GM19025 (cell line): Measurements from ENCODE around the gene FOLR3.
"Not testable (repeated sequence)": the region's sequence is repeated elsewhere in the genome, so short reads cannot be mapped to it uniquely, and the experiment has no call there.

ENCODE experiments used
- ATAC-seq: cut with Tn5 transposase; IDR thresholded peaks from one replicate; pipeline ENCODE4 v1.9.1; 2021; ENCODE audit warnings: mild to moderate bottlenecking, low read depth, moderate library complexity; ENCODE audit not compliant: unreplicated experiment

FOLR3 gene

GRCh38 chr11:72135473-72135872, at the start of gene FOLR3:
FOLR3 (plus strand) TSS chr11:72135725; CDS start chr11:72135953, 228 bp downstream.
- ATAC-seq, result not testable (repeated sequence)

GRCh38 chr11:72088076-72088808, 47.3 kb upstream of the FOLR3 start:
- no peak for ATAC-seq

DNA sequence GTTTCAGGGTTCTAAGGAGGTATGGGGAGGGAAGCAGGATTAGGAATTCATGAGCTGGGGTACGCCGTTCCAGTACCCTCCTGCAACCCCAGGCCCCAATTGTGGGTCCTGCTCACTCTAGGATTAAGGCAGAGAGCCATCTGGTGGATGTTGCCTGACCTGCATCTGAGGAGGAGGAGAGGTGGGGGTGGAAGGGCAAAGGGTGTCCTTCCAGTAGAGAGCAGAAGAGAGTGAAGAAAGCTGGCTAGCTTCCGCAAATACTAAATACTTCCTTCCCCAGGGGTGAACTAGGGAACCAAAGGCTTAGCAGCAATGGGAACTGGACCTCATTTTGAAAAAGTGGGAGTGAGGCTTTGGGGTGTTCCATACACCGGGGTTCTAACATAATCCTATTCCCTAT, 44.2 kb upstream of the FOLR3 start:
- ATAC-seq, result no peak

GRCh38 chr11:72098741-72099140, 36.8 kb upstream of the FOLR3 start:
- no peak for ATAC-seq

- ATAC-seq, result no peak
Measured at GRCh38 chr11:72100009-72100408, 35.5 kb upstream of the FOLR3 start.

DNA sequence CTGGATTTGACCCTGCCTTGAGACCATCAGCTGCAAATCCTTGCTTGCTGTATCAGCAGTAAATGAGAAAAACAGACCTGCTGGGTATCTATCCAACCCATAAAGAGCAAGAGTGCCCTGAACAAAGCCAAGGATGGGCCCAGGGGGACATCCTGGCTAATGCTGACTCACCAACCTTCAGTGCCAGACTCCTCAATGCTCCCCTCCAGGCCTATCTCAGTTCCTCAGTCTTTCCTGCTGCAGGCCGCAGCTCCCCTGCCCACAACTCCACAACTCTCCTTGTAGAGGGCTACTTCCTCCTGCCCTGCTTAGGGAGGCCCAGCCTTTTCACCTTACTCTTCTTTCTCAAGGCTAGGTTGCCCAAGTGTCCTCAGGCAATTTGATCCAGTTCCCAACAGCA, 35.1 kb upstream of the FOLR3 start:
- no peak for ATAC-seq

GRCh38 chr11:72102162-72102561, 33.4 kb upstream of the FOLR3 start:
- no peak for ATAC-seq

GRCh38 chr11:72102631-72102945, 32.9 kb upstream of the FOLR3 start:
- ATAC-seq, result no peak

GRCh38 chr11:72102946-72103753, 32.4 kb upstream of the FOLR3 start, which contains the start of gene LAMTOR1:
LAMTOR1 (minus strand) TSS chr11:72103297; CDS start chr11:72103224, 73 bp downstream.
- peak; percentile 96 for ATAC-seq

- ATAC-seq, result no peak
Measured at GRCh38 chr11:72103754-72104167, 31.8 kb upstream of the FOLR3 start.

- ATAC-seq, result no peak
Measured at GRCh38 chr11:72105888-72106287, 29.6 kb upstream of the FOLR3 start, which contains the start of gene TOMT. TOMT (plus strand) TSS chr11:72105924; CDS start chr11:72105952, 28 bp downstream.

DNA sequence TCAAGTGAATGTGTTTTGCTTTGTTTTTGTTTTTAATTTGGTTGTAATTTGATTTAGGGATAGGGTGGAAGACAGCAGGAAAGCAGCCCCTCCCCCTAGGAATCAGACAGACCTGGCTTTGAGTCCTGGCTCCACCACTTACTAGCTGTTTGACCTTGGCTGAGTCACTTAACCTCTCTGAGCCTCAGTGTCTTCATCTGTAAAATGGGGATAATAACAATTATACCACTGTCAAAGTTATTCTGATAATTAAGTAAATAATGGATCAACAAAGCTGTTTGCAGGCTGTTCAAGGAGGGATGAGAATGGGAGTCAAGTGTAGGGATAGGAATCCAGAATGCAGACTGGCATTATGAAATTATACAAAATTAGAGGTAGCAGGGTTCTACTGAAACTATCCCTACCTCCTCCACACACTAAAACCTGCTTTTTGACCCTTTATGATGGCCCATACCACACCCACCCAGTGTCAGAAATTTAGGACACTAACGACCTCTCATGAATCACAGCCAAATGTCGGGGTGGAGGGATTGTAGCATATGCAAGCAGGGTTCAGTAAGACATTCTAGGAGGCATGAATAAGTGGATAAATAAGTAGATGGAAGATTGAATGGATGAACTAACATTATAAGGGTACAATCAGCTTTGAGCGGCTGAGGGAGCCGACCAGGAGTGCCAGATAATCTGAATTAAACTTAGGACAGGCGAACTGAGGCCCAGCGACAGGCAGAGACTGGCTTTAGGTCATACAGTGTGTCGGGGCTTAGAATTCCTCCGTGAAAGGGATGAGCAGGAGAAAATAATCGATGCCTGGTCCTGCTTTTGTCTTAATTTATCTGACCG, 24.0 kb upstream of the FOLR3 start:
- no peak for ATAC-seq

DNA sequence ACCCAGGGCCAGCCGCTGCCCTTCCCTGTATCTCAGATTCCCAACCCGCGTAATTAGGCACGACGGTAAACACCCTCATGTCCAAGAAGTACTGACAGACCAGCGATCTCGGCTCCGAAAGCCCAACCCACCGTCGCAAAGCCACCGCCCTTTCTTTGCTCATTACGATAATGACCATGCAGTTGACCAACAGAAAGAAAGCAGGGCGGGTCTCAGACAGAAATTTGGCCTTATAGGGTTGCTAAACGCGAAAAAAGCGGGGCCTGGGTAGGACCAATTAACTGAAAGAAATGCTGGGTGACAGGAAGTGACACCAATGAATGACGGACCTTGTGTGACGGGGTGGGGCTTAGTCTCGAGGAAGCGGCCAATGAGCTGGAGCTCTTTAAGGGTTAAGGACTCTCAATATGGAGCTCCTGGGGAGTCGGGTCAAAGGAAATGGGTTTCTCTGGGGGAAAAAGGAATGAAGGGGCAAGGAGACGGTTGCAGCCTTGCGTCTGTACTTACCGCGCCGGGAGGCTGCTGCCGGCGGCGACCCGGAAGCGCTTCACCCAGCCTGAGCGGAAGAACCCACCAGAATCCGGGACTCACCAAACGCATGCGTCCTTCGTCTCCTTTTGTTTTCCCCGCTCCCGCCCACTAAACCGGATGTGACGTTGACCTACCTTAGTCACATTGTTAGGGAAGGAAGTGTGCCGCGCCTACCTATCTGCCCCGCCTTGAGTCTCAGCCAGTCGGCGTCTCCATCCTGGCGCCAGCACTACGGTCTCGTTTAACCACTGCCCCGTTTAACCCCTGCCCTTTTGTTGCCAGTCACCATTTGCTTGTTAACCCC, 23.2 kb upstream of the FOLR3 start, which contains the start of gene ANAPC15:
Gene ANAPC15 (minus strand): TSS at position 553 of the 835 bp plus-strand sequence. CDS start 1,419 bp downstream, outside the sequence.
- peak; percentile 85 for ATAC-seq

GRCh38 chr11:72112978-72113808, 22.3 kb upstream of the FOLR3 start:
- no peak for ATAC-seq

DNA sequence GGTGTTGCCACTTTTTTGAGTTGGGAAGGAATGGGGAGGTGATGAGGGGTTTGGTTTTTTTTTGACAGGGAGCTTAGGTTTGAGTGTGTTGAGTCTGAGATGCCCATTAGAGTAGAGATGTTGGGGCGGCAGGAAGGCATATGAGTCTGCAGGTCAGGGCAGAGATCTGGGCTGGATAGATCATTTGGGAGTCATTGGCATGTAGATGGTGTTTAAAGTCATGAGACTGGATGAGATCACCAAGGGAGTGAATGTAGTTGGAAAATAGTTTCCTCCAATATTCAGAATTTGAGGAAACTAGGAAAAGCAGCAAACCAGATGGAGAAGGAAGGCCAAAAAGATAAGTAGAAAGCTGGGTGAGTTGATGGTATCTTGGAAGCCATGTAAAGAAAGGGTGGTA, 21.0 kb upstream of the FOLR3 start:
- ATAC-seq, result no peak

GRCh38 chr11:72116019-72116755, 19.3 kb upstream of the FOLR3 start:
- no peak for ATAC-seq

DNA sequence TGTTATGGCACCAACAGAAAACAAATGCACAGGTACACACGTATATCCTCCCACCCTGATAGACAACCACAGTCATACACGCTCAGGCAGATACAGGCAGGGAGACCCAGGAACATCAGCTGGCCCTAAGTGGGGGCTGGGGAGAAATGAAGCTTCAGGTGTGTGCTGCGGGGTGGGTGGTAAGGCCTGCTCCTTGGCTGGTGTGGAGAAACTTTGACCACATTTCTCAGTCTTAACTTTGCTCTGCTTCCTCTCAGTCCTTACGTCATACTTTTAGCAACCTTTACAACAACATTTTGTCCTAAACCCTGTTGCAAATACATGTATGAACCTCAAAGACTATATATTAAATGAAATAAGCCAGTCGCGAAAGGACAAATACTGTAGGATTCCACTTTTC, 16.3 kb upstream of the FOLR3 start:
- no peak for ATAC-seq

DNA sequence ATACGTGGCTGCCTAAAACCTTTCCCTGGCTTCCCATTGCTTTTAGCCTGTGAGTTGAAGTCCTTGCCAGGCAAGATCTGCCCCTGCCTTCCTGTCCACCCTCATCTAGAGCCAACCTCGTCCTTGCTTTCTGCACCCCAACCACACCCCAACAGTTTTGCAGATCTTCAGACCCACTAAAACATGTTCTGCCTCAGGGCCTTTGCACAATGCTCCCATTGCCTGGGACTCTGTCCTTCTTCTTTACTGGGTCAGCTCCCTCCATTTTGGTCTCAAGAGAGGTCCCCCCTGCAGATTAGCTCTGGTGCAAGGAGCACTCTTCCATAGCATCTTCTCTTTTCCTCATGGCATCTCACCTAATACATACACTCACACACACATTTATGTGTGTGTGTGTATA, 14.6 kb upstream of the FOLR3 start:
- ATAC-seq, result no peak
